ENCODE data around the gene YWHAQ.

YWHAQ gene

GRCh38 chr2:9644021-9644420 is 13.2 kb upstream of the YWHAQ start:
- H3K9ac ChIP-seq (ENCODE audit: insufficient read length), result no peak overlapping the region
- H3K27ac ChIP-seq, result no peak overlapping the region
- no peaks in the 10 kb centered on the region for H3K36me3 ChIP-seq (ENCODE audit: insufficient read depth, low read length)
- TF ChIP-seq POLR2AphosphoS5 (IDR thresholded peaks at IDR 0.05; ENCODE audit: borderline replicate concordance, low read depth, low read length) (no peak), EZH2 (IDR thresholded peaks at IDR 0.05) (no peak), FOXP2 (optimal IDR thresholded peaks at IDR 0.05; ENCODE audit: control extremely low read depth, extremely low read length, insufficient read depth) (no peak)
- H3K9me3 ChIP-seq (ENCODE audit: low read depth, low read length), result no peaks in the 10 kb centered on the region
- no peak overlapping the region for H3K4me3 ChIP-seq
- DNase-seq (ENCODE audit: low read depth, low spot score), result no peak

- Histone ChIP-seq H3K4me3 (no peak overlapping the region), H3K9me3 (ENCODE audit: low read depth, low read length) (no peaks in the 10 kb centered on the region), H3K27ac (no peak overlapping the region), H3K36me3 (ENCODE audit: insufficient read depth, low read length) (no peaks in the 10 kb centered on the region), H3K9ac (ENCODE audit: insufficient read length) (no peak overlapping the region)
- DNase-seq (ENCODE audit: low read depth, low spot score), result no peak
- TF ChIP-seq EZH2 (IDR thresholded peaks at IDR 0.05) (no peak), POLR2AphosphoS5 (IDR thresholded peaks at IDR 0.05; ENCODE audit: borderline replicate concordance, low read depth, low read length) (no peak), FOXP2 (optimal IDR thresholded peaks at IDR 0.05; ENCODE audit: control extremely low read depth, extremely low read length, insufficient read depth) (no peak)
Measured at GRCh38 chr2:9641641-9642040, 10.8 kb upstream of the YWHAQ start.

GRCh38 chr2:9640403-9641104 is 9.8 kb upstream of the YWHAQ start:
- Histone ChIP-seq H3K4me3 (no peak overlapping the region), H3K27ac (no peak overlapping the region), H3K9me3 (ENCODE audit: low read depth, low read length) (no peaks in the 10 kb centered on the region), H3K36me3 (ENCODE audit: insufficient read depth, low read length) (no peaks in the 10 kb centered on the region), H3K9ac (ENCODE audit: insufficient read length) (no peak overlapping the region)
- no peak for TF ChIP-seq FOXP2 (optimal IDR thresholded peaks at IDR 0.05; ENCODE audit: control extremely low read depth, extremely low read length, insufficient read depth)
- no peak for TF ChIP-seq EZH2 (IDR thresholded peaks at IDR 0.05)
- no peak for TF ChIP-seq POLR2AphosphoS5 (IDR thresholded peaks at IDR 0.05; ENCODE audit: borderline replicate concordance, low read depth, low read length)
- DNase-seq (ENCODE audit: low read depth, low spot score), result no peak

GRCh38 chr2:9639740-9640343 is 9.0 kb upstream of the YWHAQ start:
- Histone ChIP-seq H3K4me3 (no peak overlapping the region), H3K9ac (ENCODE audit: insufficient read length) (no peak overlapping the region), H3K9me3 (ENCODE audit: low read depth, low read length) (no peaks in the 10 kb centered on the region), H3K36me3 (ENCODE audit: insufficient read depth, low read length) (no peaks in the 10 kb centered on the region), H3K27ac (no peak overlapping the region)
- no peak for TF ChIP-seq POLR2AphosphoS5 (IDR thresholded peaks at IDR 0.05; ENCODE audit: borderline replicate concordance, low read depth, low read length)
- TF ChIP-seq FOXP2 (optimal IDR thresholded peaks at IDR 0.05; ENCODE audit: control extremely low read depth, extremely low read length, insufficient read depth), result no peak
- no peak for TF ChIP-seq EZH2 (IDR thresholded peaks at IDR 0.05)
- no peak for DNase-seq (ENCODE audit: low read depth, low spot score)

GRCh38 chr2:9639000-9639602 is 8.3 kb upstream of the YWHAQ start:
- Histone ChIP-seq H3K9ac (ENCODE audit: insufficient read length) (no peak overlapping the region), H3K9me3 (ENCODE audit: low read depth, low read length) (no peaks in the 10 kb centered on the region), H3K4me3 (no peak overlapping the region), H3K27ac (no peak overlapping the region), H3K36me3 (ENCODE audit: insufficient read depth, low read length) (no peaks in the 10 kb centered on the region)
- no peak for DNase-seq (ENCODE audit: low read depth, low spot score)
- TF ChIP-seq POLR2AphosphoS5 (IDR thresholded peaks at IDR 0.05; ENCODE audit: borderline replicate concordance, low read depth, low read length), result no peak
- no peak for TF ChIP-seq FOXP2 (optimal IDR thresholded peaks at IDR 0.05; ENCODE audit: control extremely low read depth, extremely low read length, insufficient read depth)
- TF ChIP-seq EZH2 (IDR thresholded peaks at IDR 0.05), result no peak

- no peak overlapping the region for H3K9ac ChIP-seq (ENCODE audit: insufficient read length)
- H3K9me3 ChIP-seq (ENCODE audit: low read depth, low read length), result no peaks in the 10 kb centered on the region
- DNase-seq (ENCODE audit: low read depth, low spot score), result no peak
- TF ChIP-seq POLR2AphosphoS5 (IDR thresholded peaks at IDR 0.05; ENCODE audit: borderline replicate concordance, low read depth, low read length) (no peak), FOXP2 (optimal IDR thresholded peaks at IDR 0.05; ENCODE audit: control extremely low read depth, extremely low read length, insufficient read depth) (no peak), EZH2 (IDR thresholded peaks at IDR 0.05) (no peak)
- H3K36me3 ChIP-seq (ENCODE audit: insufficient read depth, low read length), result no peaks in the 10 kb centered on the region
- no peak overlapping the region for H3K4me3 ChIP-seq
- no peak overlapping the region for H3K27ac ChIP-seq
Measured at GRCh38 chr2:9638532-9638931, 7.7 kb upstream of the YWHAQ start.

GRCh38 chr2:9637330-9637729 is 6.5 kb upstream of the YWHAQ start:
- H3K27ac ChIP-seq, result no peak overlapping the region
- no peak overlapping the region for H3K9ac ChIP-seq (ENCODE audit: insufficient read length)
- no peak for DNase-seq (ENCODE audit: low read depth, low spot score)
- no peak overlapping the region for H3K4me3 ChIP-seq
- TF ChIP-seq POLR2AphosphoS5 (IDR thresholded peaks at IDR 0.05; ENCODE audit: borderline replicate concordance, low read depth, low read length), result no peak
- TF ChIP-seq EZH2 (IDR thresholded peaks at IDR 0.05), result no peak
- no peak for TF ChIP-seq FOXP2 (optimal IDR thresholded peaks at IDR 0.05; ENCODE audit: control extremely low read depth, extremely low read length, insufficient read depth)
- H3K36me3 ChIP-seq (ENCODE audit: insufficient read depth, low read length), result no peaks in the 10 kb centered on the region
- no peaks in the 10 kb centered on the region for H3K9me3 ChIP-seq (ENCODE audit: low read depth, low read length)

GRCh38 chr2:9634133-9634532 is 3.3 kb upstream of the YWHAQ start:
- H3K9ac ChIP-seq (ENCODE audit: insufficient read length), result no peak overlapping the region

More at GRCh38 chr2:9634133-9634532, 3.3 kb upstream of the YWHAQ start:
- Histone ChIP-seq H3K9me3 (ENCODE audit: low read depth, low read length) (no peaks in the 10 kb centered on the region), H3K36me3 (ENCODE audit: insufficient read depth, low read length) (peaks cover 6% of the 10 kb centered on the region), H3K4me3 (no peak overlapping the region), H3K27ac (no peak overlapping the region)
- TF ChIP-seq EZH2 (IDR thresholded peaks at IDR 0.05), result no peak
- TF ChIP-seq POLR2AphosphoS5 (IDR thresholded peaks at IDR 0.05; ENCODE audit: borderline replicate concordance, low read depth, low read length), result no peak
- TF ChIP-seq FOXP2 (optimal IDR thresholded peaks at IDR 0.05; ENCODE audit: control extremely low read depth, extremely low read length, insufficient read depth), result no peak
- DNase-seq (ENCODE audit: low read depth, low spot score), result no peak

All from SK-N-MC (cell line).